Gastrocnemius medialis (tissue), 4 donors: ENCODE results near the gene CGB1. TPM values are rescaled to one million over a fixed set of nuclear protein-coding genes. Genes with fewer than 3 reads are reported as not detected.

Source experiments
- ATAC-seq, 2 donors: fragments of 150-250 bp; one replicate each; pipeline ENCODE4 v1.9.1; 2016
- DNase-seq, 2 donors: peaks; one replicate each; pipeline ENCODE4 v3.0.0-alpha.2; 2019
- H3K27ac ChIP-seq, 4 donors: fragments of 200-600 bp; sonication (generic); 1 replicate in 1 of 4; 2 replicates in 3 of 4; pipeline ENCODE4 v1.5.1; 2016 to 2018; ENCODE audit warnings: mild to moderate bottlenecking in 2 of 4, moderate library complexity in 1 of 4
- H3K27me3 ChIP-seq, 3 donors: fragments of 200-600 bp; sonication (generic) in 2 of 3; 1 replicate in 1 of 3; 2 replicates in 2 of 3; pipeline versions ENCODE4 v1.5.1 to v1.6.0; 2016 to 2019; ENCODE audit warnings: mild to moderate bottlenecking in 1 of 3, moderate library complexity in 1 of 3
- H3K36me3 ChIP-seq, 2 donors: fragments of 200-600 bp; sonication (generic) in 1 of 2; one replicate each; pipeline ENCODE4 v1.5.1; 2017 to 2018
- H3K4me1 ChIP-seq, 2 donors: fragments of 200-600 bp; sonication (generic) in 1 of 2; one replicate each; pipeline ENCODE4 v1.5.1; 2016 to 2017; ENCODE audit warnings: mild to moderate bottlenecking in 2 of 2
- H3K4me3 ChIP-seq, 4 donors: fragments of 200-600 bp; sonication (generic) in 3 of 4; 1 replicate in 1 of 4; 2 replicates in 3 of 4; pipeline ENCODE4 v1.5.1; 2016 to 2019; ENCODE audit warnings: mild to moderate bottlenecking in 2 of 4
- H3K9me3 ChIP-seq, 3 donors: fragments of 200-600 bp; sonication (generic) in 2 of 3; 1 replicate in 1 of 3; 2 replicates in 2 of 3; pipeline ENCODE4 v1.5.1; 2016 to 2019
- POLR2A ChIP-seq, 2 donors: fragments of 450-650 bp; IDR thresholded peaks; one replicate each; pipeline ENCODE4 v1.6.1; 2017; ENCODE audit warnings: antibody characterized with exemption in 2 of 2, mild to moderate bottlenecking in 2 of 2, moderate library complexity in 2 of 2
- in situ Hi-C, 4 donors: fragments of 200-750 bp; cut with MboI; loops; one replicate each; pipeline versions ENCODE4 v1.15.0 to v1.8.0; 2017; ENCODE audit warnings: low sequenced_read_pairs in 4 of 4
- intact Hi-C: fragments of 100-400 bp; cut with DNase I; formaldehyde crosslinking; loops from one replicate; pipeline ENCODE4 v1.15.1; 2023; ENCODE audit warnings: low total_unique reads
- total RNA-seq, 4 donors: library from RNA; depleted of rRNA; stranded (reverse); fragments of >200 nt; gene quantifications; one replicate each; pipeline versions ENCODE4 v1.1.0 to v1.2.3, GENCODE V29; 2016
- TF ChIP-seq, protein P1 (sequence below), 5 experiments: fragments of 450-650 bp in 3 of 5; fragments of 200-600 bp in 2 of 5; sonication (generic) in 2 of 5; IDR thresholded peaks in 4 of 5; conservative IDR thresholded peaks in 1 of 5; 1 replicate in 4 of 5; 2 replicates in 1 of 5; pipeline ENCODE4 v1.5.1; 2016 to 2019; ENCODE audit warnings: antibody characterized with exemption in 5 of 5, mild to moderate bottlenecking in 3 of 5, moderate library complexity in 3 of 5

CGB1 gene
- total RNA-seq, 4 donors from 2014 or later, result not detected

DNA sequence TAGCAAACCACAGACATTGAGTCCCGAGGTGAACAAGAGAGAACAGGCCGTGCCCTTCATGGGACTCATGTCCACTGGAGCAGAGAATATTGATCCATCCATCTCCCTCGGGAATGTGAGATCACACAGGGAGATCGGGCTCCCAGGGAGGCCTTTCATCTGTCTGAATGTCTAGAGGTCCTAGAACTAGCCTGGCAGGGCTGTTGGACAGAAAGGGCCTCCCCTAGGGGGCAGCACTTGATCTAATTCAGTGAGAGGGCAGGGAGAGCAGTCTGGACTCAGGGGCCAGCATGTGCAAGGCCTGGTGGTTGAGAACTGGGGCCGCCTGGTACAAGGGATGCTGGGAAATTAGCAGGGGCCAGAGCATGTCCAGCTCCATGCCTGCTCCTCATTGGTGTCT is 38.7 kb downstream of the CGB1 start:
- TF ChIP-seq, protein P1, sequence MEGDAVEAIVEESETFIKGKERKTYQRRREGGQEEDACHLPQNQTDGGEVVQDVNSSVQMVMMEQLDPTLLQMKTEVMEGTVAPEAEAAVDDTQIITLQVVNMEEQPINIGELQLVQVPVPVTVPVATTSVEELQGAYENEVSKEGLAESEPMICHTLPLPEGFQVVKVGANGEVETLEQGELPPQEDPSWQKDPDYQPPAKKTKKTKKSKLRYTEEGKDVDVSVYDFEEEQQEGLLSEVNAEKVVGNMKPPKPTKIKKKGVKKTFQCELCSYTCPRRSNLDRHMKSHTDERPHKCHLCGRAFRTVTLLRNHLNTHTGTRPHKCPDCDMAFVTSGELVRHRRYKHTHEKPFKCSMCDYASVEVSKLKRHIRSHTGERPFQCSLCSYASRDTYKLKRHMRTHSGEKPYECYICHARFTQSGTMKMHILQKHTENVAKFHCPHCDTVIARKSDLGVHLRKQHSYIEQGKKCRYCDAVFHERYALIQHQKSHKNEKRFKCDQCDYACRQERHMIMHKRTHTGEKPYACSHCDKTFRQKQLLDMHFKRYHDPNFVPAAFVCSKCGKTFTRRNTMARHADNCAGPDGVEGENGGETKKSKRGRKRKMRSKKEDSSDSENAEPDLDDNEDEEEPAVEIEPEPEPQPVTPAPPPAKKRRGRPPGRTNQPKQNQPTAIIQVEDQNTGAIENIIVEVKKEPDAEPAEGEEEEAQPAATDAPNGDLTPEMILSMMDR (IDR thresholded peaks at IDR 0.05 in 4 of 5, conservative IDR thresholded peaks at IDR 0.05 in 1 of 5), result peak in 4 of 5 experiments; percentile 13 to 58 (median 46)
- no peak for TF ChIP-seq POLR2A (IDR thresholded peaks at IDR 0.05)
- Histone ChIP-seq H3K9me3 (no peaks in the 10 kb centered on the region), H3K4me3 (no peak overlapping the region), H3K4me1 (peaks cover 13 to 19% of the 10 kb centered on the region in 2 donors), H3K27me3 (no peaks in the 10 kb centered on the region), H3K36me3 (peaks cover 0 to 9% of the 10 kb centered on the region in 2 donors), H3K27ac (peak overlapping the region; percentile 56 to 72 (median 67))
- ATAC-seq (no peak), DNase-seq (peak in 1 of 2 donors; percentile 64)
- in situ Hi-C loops (no loop called here), intact Hi-C loops (loop anchor here (10.0 kb wide), 2 partner anchors 673 to 817 kb away; partner anchors contain the start of genes EMP3, FUZ and MED25)

DNA sequence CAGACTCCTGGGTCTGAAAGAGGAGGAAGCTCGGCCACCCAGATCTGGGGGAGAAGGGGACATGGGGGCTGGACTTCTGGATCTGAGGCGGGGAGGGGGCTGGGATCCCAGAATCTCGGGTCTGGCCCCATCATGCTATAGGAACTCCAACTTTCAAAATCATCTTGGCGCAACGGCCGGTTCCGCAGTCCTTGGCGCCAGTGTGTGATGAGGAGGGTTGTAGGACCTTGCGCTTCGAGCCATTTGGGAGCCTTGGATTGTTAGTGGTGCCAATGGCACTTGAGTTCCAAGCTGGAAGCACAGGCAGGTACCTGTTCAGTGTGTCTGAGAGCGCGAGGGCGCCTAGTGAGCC is 42.7 kb downstream of the CGB1 start:
- intact Hi-C loops (loop anchor here (5.0 to 10.0 kb wide), 4 partner anchors 78 to 821 kb away; partner anchors contain the start of genes EMP3, FUZ, KCNA7 and MED25), in situ Hi-C loops (no loop called here)
- DNase-seq (no peak), ATAC-seq (no peak)
- TF ChIP-seq POLR2A (IDR thresholded peaks at IDR 0.05), result no peak
- TF ChIP-seq, protein P1 (IDR thresholded peaks at IDR 0.05 in 4 of 5, conservative IDR thresholded peaks at IDR 0.05 in 1 of 5), result no peak
- peak overlapping the region; percentile 68 to 99 (median 81) for H3K4me3 ChIP-seq
- peaks cover 38 to 46% of the 10 kb centered on the region in 2 donors for H3K4me1 ChIP-seq
- H3K27me3 ChIP-seq, result no peaks in the 10 kb centered on the region
- no peaks in the 10 kb centered on the region for H3K9me3 ChIP-seq
- H3K36me3 ChIP-seq, result peaks cover 0 to 2% of the 10 kb centered on the region in 2 donors
- peak overlapping the region; percentile 93 to 100 (median 99) for H3K27ac ChIP-seq

DNA sequence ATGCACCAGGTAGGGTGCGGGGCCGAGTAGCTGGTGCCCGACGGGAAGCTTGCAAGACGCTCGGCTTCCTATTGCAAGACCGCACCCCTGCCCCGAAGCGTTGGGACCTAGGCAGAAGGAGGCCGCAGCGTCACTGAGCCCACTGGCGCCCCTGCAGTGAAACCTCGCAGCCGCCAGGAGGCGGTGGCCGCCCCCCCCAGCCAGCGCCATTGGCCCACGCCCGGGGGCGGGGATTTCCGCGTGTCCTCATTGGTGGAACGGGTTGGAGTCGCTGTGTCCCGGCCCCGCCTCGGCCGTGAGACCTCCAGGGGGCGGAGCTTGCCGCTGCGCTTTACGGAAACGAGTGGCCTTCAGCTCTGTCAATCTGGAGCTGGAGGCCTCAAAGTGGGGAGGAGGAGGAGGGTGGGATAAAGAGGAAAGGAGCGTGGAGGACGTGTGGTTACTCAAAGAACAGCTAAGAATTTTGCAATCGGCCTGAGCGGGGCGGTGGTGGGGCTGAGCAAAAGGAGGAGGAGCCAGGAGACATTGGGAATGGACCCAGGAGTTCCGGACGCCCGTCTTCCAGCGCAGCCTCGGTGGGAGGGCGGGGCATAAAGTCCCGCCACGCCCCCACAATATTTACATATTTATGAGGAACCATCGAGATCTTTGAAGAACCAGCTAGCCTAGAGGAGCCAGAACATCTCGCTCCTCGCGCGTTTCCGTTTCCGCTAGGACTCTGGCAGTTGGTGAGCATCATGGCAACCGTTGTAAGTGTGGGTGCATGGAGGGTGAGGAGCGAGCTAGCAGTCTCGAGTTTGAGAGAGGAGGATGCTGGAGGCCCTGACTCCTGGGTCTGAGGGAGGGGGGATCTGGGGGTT is 43.3 kb downstream of the CGB1 start, which contains the start of the genes GYS1 and RUVBL2:
Gene GYS1 (minus strand): TSS at position 135 of the 860 bp plus-strand sequence. CDS start 197 bp downstream, outside the sequence.
Gene RUVBL2 (plus strand): TSS at position 713 of the 860 bp plus-strand sequence. CDS start 25 bp downstream, at position 738.
- in situ Hi-C loops (no loop called here), intact Hi-C loops (loop anchor here (1.0 to 10.0 kb wide), 7 partner anchors 28 to 821 kb away; partner anchors contain the start of genes EMP3, FTL, FUZ and KCNA7)
- Histone ChIP-seq H3K36me3 (peaks cover 0 to 8% of the 10 kb centered on the region in 2 donors), H3K4me1 (peaks cover 44 to 51% of the 10 kb centered on the region in 2 donors), H3K27me3 (no peaks in the 10 kb centered on the region), H3K27ac (peak within 1 kb of the TSS; percentile 93 to 100 (median 99)), H3K9me3 (no peaks in the 10 kb centered on the region), H3K4me3 (peak within 1 kb of the TSS; percentile 75 to 99 (median 84))
- TF ChIP-seq, protein P1 (IDR thresholded peaks at IDR 0.05 in 4 of 5, conservative IDR thresholded peaks at IDR 0.05 in 1 of 5), result peak; percentile 98 to 99 (median 99)
- peak; percentile 98 to 99 for TF ChIP-seq POLR2A (IDR thresholded peaks at IDR 0.05)
- DNase-seq (peak; percentile 98 to 100), ATAC-seq (peak; percentile 73 to 75)

DNA sequence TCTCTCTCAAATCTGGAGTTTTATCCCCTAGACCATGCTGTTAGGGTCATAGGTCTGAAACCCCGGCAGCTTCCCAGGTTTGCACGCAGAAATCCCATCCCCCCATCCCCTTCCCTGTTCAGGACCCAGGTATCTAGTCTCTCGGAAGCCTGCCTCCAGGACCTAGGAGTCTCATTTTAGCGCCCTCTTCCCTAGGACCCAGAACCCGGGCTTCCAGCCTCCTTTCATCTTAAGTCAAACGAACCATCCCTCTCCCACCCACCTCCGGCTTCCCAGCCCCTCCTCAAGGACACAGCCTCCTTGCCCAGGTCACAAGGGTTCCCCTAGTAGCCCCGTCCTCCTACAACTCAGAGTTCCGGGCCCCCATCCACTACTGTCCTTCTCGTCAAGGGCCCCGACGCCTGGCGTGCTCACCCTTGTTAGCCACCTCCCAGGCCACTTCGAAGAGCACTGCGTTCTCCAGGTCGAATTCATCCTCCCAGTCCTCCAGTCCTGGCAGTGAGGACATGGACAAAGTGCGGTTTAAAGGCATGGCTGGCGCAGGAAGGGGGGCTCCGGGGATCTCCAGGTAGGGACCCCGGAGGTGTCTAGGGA is 44.0 kb downstream of the CGB1 start:
- peak in 1 of 2 donors; percentile 2 for ATAC-seq

More for the DNA sequence above, 44.0 kb downstream of the CGB1 start:
- DNase-seq, result no peak
- TF ChIP-seq, protein P1 (IDR thresholded peaks at IDR 0.05 in 4 of 5, conservative IDR thresholded peaks at IDR 0.05 in 1 of 5), result no peak
- TF ChIP-seq POLR2A (IDR thresholded peaks at IDR 0.05), result no peak
- in situ Hi-C loops (no loop called here), intact Hi-C loops (loop anchor here (1.0 to 10.0 kb wide), 7 partner anchors 27 to 822 kb away; partner anchors contain the start of genes EMP3, FTL, FUZ and KCNA7)
- peaks cover 0 to 15% of the 10 kb centered on the region in 2 donors for H3K36me3 ChIP-seq
- no peaks in the 10 kb centered on the region for H3K9me3 ChIP-seq
- H3K27me3 ChIP-seq, result no peaks in the 10 kb centered on the region
- peak overlapping the region; percentile 75 to 99 (median 84) for H3K4me3 ChIP-seq
- H3K4me1 ChIP-seq, result peaks cover 51% of the 10 kb centered on the region in 2 donors
- H3K27ac ChIP-seq, result peak overlapping the region; percentile 93 to 100 (median 99)
